Measurements from ENCODE around the gene FBXL3.

The FBXL3 gene

GRCh38 chr13:77061362-77061761 lies 34.4 kb upstream of the FBXL3 start:
- no peak for TF ChIP-seq CTCF (IDR thresholded peaks at IDR 0.05)
- H3K4me1 ChIP-seq: no peaks in the 10 kb centered on the region
- H3K9me3 ChIP-seq (ENCODE audit: control insufficient read depth, low read length): no peaks in the 10 kb centered on the region
- H2AFZ ChIP-seq: no peak overlapping the region
- no peak overlapping the region for H3K27ac ChIP-seq
- no peak overlapping the region for H3K9ac ChIP-seq
- H3K4me3 ChIP-seq (ENCODE audit: low read depth, low read length): no peak overlapping the region
- no peaks in the 10 kb centered on the region for H3K79me2 ChIP-seq
- no peak overlapping the region for H3K4me2 ChIP-seq (ENCODE audit: low read length)
- H3K27me3 ChIP-seq (ENCODE audit: control insufficient read depth, insufficient read depth, low read length): no peaks in the 10 kb centered on the region
- H3K36me3 ChIP-seq (ENCODE audit: control insufficient read depth, insufficient read depth, low read length): no peaks in the 10 kb centered on the region

- Histone ChIP-seq H3K4me1 (no peaks in the 10 kb centered on the region), H3K9me3 (ENCODE audit: control insufficient read depth, low read length) (no peaks in the 10 kb centered on the region), H3K4me2 (ENCODE audit: low read length) (no peak overlapping the region), H3K36me3 (ENCODE audit: control insufficient read depth, insufficient read depth, low read length) (no peaks in the 10 kb centered on the region), H3K27me3 (ENCODE audit: control insufficient read depth, insufficient read depth, low read length) (no peaks in the 10 kb centered on the region), H3K27ac (no peak overlapping the region), H2AFZ (no peak overlapping the region), H3K9ac (no peak overlapping the region), H3K4me3 (ENCODE audit: low read depth, low read length) (no peak overlapping the region), H3K79me2 (no peaks in the 10 kb centered on the region)
- no peak for TF ChIP-seq CTCF (IDR thresholded peaks at IDR 0.05)
Measured at GRCh38 chr13:77056886-77057285, 29.9 kb upstream of the FBXL3 start.

GRCh38 chr13:77056382-77056781 lies 29.4 kb upstream of the FBXL3 start:
- Histone ChIP-seq H3K4me3 (ENCODE audit: low read depth, low read length) (no peak overlapping the region), H3K27me3 (ENCODE audit: control insufficient read depth, insufficient read depth, low read length) (no peaks in the 10 kb centered on the region), H3K36me3 (ENCODE audit: control insufficient read depth, insufficient read depth, low read length) (no peaks in the 10 kb centered on the region), H2AFZ (no peak overlapping the region), H3K9ac (no peak overlapping the region), H3K27ac (no peak overlapping the region), H3K4me1 (no peaks in the 10 kb centered on the region), H3K79me2 (no peaks in the 10 kb centered on the region), H3K9me3 (ENCODE audit: control insufficient read depth, low read length) (no peaks in the 10 kb centered on the region), H3K4me2 (ENCODE audit: low read length) (no peak overlapping the region)
- TF ChIP-seq CTCF (IDR thresholded peaks at IDR 0.05): no peak

- no peaks in the 10 kb centered on the region for H3K36me3 ChIP-seq (ENCODE audit: control insufficient read depth, insufficient read depth, low read length)
- no peak overlapping the region for H3K9ac ChIP-seq
- no peak overlapping the region for H3K4me2 ChIP-seq (ENCODE audit: low read length)
- no peaks in the 10 kb centered on the region for H3K79me2 ChIP-seq
- no peak overlapping the region for H3K4me3 ChIP-seq (ENCODE audit: low read depth, low read length)
- no peaks in the 10 kb centered on the region for H3K4me1 ChIP-seq
- H3K9me3 ChIP-seq (ENCODE audit: control insufficient read depth, low read length): no peaks in the 10 kb centered on the region
- no peak for TF ChIP-seq CTCF (IDR thresholded peaks at IDR 0.05)
- no peak overlapping the region for H3K27ac ChIP-seq
- H3K27me3 ChIP-seq (ENCODE audit: control insufficient read depth, insufficient read depth, low read length): no peaks in the 10 kb centered on the region
- no peak overlapping the region for H2AFZ ChIP-seq
Measured at GRCh38 chr13:77055158-77055557, 28.2 kb upstream of the FBXL3 start.

- H3K4me3 ChIP-seq (ENCODE audit: low read depth, low read length): no peak overlapping the region
- H2AFZ ChIP-seq: no peak overlapping the region
- H3K9ac ChIP-seq: no peak overlapping the region
- H3K27me3 ChIP-seq (ENCODE audit: control insufficient read depth, insufficient read depth, low read length): no peaks in the 10 kb centered on the region
- no peak overlapping the region for H3K4me2 ChIP-seq (ENCODE audit: low read length)
- no peak for TF ChIP-seq CTCF (IDR thresholded peaks at IDR 0.05)
- no peaks in the 10 kb centered on the region for H3K4me1 ChIP-seq
- no peaks in the 10 kb centered on the region for H3K9me3 ChIP-seq (ENCODE audit: control insufficient read depth, low read length)
- no peaks in the 10 kb centered on the region for H3K36me3 ChIP-seq (ENCODE audit: control insufficient read depth, insufficient read depth, low read length)
- H3K79me2 ChIP-seq: no peaks in the 10 kb centered on the region
- no peak overlapping the region for H3K27ac ChIP-seq
Measured at GRCh38 chr13:77053192-77053591, 26.2 kb upstream of the FBXL3 start.
